Mammary epithelial cell (primary cell): ENCODE measurements around the gene DYRK1A.

Source experiments
- EZH2 ChIP-seq: IDR thresholded peaks from 2 replicates; pipeline ENCODE4 v1.6.1; 2012; ENCODE audit warnings: low read length, inconsistent platforms, borderline replicate concordance
- TF ChIP-seq, protein P1 (sequence below), 2 donors: IDR thresholded peaks in 1 of 2; conservative IDR thresholded peaks in 1 of 2; 2 replicates each; pipeline ENCODE4 v1.5.1; 2011 to 2012; ENCODE audit warnings: inconsistent platforms in 2 of 2, low read length in 2 of 2, mild to moderate bottlenecking in 2 of 2, control low read depth in 1 of 2, low read depth in 1 of 2; ENCODE audit not compliant: insufficient read depth in 1 of 2; ENCODE audit errors: extremely low read depth in 1 of 2

- no peak for TF ChIP-seq EZH2
- TF ChIP-seq, protein P1, sequence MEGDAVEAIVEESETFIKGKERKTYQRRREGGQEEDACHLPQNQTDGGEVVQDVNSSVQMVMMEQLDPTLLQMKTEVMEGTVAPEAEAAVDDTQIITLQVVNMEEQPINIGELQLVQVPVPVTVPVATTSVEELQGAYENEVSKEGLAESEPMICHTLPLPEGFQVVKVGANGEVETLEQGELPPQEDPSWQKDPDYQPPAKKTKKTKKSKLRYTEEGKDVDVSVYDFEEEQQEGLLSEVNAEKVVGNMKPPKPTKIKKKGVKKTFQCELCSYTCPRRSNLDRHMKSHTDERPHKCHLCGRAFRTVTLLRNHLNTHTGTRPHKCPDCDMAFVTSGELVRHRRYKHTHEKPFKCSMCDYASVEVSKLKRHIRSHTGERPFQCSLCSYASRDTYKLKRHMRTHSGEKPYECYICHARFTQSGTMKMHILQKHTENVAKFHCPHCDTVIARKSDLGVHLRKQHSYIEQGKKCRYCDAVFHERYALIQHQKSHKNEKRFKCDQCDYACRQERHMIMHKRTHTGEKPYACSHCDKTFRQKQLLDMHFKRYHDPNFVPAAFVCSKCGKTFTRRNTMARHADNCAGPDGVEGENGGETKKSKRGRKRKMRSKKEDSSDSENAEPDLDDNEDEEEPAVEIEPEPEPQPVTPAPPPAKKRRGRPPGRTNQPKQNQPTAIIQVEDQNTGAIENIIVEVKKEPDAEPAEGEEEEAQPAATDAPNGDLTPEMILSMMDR (conservative IDR thresholded peaks at IDR 0.05 in 1 of 2, IDR thresholded peaks at IDR 0.05 in 1 of 2; ENCODE audit: extremely low read depth in 1 of 2, insufficient read depth in 1 of 2, low read depth in 1 of 2, low read length in 2 of 2) = no peak
These were observed 170.9 kb downstream of the DYRK1A start for GRCh38 chr21:37537391-37537996.
